Ovary (tissue), 9 donors: Measurements from ENCODE around the gene C1orf53. TPM values are rescaled to one million over a fixed set of nuclear protein-coding genes. Genes with fewer than 3 reads are reported as not detected.
A peak's percentile ranks its signal among the peaks of the same experiment; 100 is the strongest.

Experiments
- DNase-seq, 5 donors: peaks; one replicate each; pipeline ENCODE4 v3.0.0-alpha.2; 2019 to 2020
- H3K27ac ChIP-seq, 2 donors: fragments of 200-600 bp; one replicate each; pipeline versions ENCODE4 v1.5.1 to v1.8.0; 2019 to 2022
- H3K27me3 ChIP-seq: fragments of 200-600 bp; one replicate; pipeline ENCODE4 v1.8.0; 2022
- H3K36me3 ChIP-seq: fragments of 200-600 bp; sonication (generic); one replicate; pipeline ENCODE4 v1.5.1; 2019
- H3K4me1 ChIP-seq: one replicate; pipeline ENCODE4 v1.8.1; 2013; ENCODE audit warnings: mild to moderate bottlenecking, moderate library complexity; ENCODE audit not compliant: insufficient read depth
- H3K4me3 ChIP-seq: fragments of 200-600 bp; sonication (generic); one replicate; pipeline ENCODE4 v1.5.1; 2017
- H3K9me3 ChIP-seq, 2 donors: fragments of 200-600 bp in 1 of 2; sonication (generic) in 1 of 2; one replicate each; pipeline versions ENCODE4 v1.5.1 to v1.8.1; 2013 to 2019; ENCODE audit warnings: mild to moderate bottlenecking in 1 of 2, moderate library complexity in 1 of 2
- EP300 ChIP-seq: sonication (generic); formaldehyde crosslinking; IDR thresholded peaks from one replicate; pipeline ENCODE4 v1.6.1; 2017; ENCODE audit warnings: antibody characterized with exemption
- POLR2A ChIP-seq: fragments of 450-650 bp; IDR thresholded peaks from one replicate; pipeline ENCODE4 v1.6.1; 2017; ENCODE audit warnings: antibody characterized with exemption, mild to moderate bottlenecking, moderate library complexity
- WGBS, 3 donors: extraction: QIAGEN DNeasy Blood & Tissue Kit in 1 of 3; methylation state at CpG; one replicate each; pipeline versions ENCODE4 v1.1.5 to v1.1.7; 2013 to 2017; 5-methylcytosine and 5-hydroxymethylcytosine counted together
- intact Hi-C, 4 donors: fragments of 100-400 bp; cut with DNase I; formaldehyde crosslinking; loops; one replicate each; pipeline versions ENCODE4 v1.11.0 to v1.15.1; 2022 to 2023
- polyA plus RNA-seq, 2 donors: library from polyadenylated mRNA; stranded (reverse); fragments of 200-250 nt in 1 of 2; fragments of 350-450 nt in 1 of 2; fragmentation: Illumina TruSeq in 1 of 2; extraction: RNeasy Lipid Tissue Mini Kit (QIAGEN cat#74804) in 1 of 2; gene quantifications; one replicate each; pipeline ENCODE4 v1.2.3, GENCODE V29; 2013 to 2014
- total RNA-seq, 7 donors: library from RNA; depleted of rRNA in 2 of 7; stranded (reverse); fragments of >200 nt in 2 of 7; fragmentation: NEBNext Ultra II Directional in 3 of 7; extraction: Animal tissue kit (Norgen Biotek cat#: 25700) in 3 of 7; gene quantifications; one replicate each; pipeline versions ENCODE4 v1.1.0 to v1.2.4, GENCODE V29; 2016 to 2023
- TF ChIP-seq, protein P1 (sequence below), 3 donors: fragments of 450-650 bp in 2 of 3; fragments of 200-600 bp in 1 of 3; IDR thresholded peaks; one replicate each; pipeline versions ENCODE4 v1.5.1 to v1.8.0; 2016 to 2022; ENCODE audit warnings: antibody characterized with exemption in 3 of 3, mild to moderate bottlenecking in 1 of 3
- donor health status: DM: no; HTN: no; CAD: no; lungs with moderate emphysema.
- donor health status: DM: no; HTN: no; CAD: no.
- donor health status: Bipolar disorder and iron deficiency.
- donor health status: DM: yes; HTN: yes; CAD: no.
- donor health status: DM: no; HTN: no; CAD: no.
- donor health status: DM: yes; HTN: yes; CAD: no.

Gene C1orf53
- total and polyA plus RNA-seq, 9 donors: 1.9 to 7.5 (median 4.8) TPM

DNA sequence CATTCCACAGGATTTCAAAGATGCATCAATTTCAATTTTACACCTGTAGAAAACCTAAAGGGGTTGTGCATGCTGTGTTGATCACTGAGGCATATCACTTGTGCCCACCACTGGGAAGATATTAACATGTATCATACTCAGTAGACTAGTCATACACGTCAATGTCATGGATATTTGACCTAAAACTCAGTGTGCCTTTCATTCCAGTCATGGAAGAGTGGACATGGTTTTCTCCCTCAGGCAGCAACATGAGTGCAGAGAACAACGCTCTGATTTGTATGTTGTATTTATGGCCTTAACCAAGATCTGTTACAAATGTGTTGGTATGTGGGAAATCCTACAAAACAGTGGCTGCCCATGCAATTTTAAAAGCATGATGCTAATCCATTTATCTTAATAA, 6.1 kb upstream of the C1orf53 start:
- TF ChIP-seq EP300 (no peak), POLR2A (no peak)
- TF ChIP-seq, protein P1, sequence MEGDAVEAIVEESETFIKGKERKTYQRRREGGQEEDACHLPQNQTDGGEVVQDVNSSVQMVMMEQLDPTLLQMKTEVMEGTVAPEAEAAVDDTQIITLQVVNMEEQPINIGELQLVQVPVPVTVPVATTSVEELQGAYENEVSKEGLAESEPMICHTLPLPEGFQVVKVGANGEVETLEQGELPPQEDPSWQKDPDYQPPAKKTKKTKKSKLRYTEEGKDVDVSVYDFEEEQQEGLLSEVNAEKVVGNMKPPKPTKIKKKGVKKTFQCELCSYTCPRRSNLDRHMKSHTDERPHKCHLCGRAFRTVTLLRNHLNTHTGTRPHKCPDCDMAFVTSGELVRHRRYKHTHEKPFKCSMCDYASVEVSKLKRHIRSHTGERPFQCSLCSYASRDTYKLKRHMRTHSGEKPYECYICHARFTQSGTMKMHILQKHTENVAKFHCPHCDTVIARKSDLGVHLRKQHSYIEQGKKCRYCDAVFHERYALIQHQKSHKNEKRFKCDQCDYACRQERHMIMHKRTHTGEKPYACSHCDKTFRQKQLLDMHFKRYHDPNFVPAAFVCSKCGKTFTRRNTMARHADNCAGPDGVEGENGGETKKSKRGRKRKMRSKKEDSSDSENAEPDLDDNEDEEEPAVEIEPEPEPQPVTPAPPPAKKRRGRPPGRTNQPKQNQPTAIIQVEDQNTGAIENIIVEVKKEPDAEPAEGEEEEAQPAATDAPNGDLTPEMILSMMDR (IDR thresholded peaks at IDR 0.05): no peak
- H3K27ac ChIP-seq: no peak overlapping the region
- no peak overlapping the region for H3K4me3 ChIP-seq
- no peaks in the 10 kb centered on the region for H3K4me1 ChIP-seq
- no peaks in the 10 kb centered on the region for H3K27me3 ChIP-seq
- intact Hi-C loops: no loop called here
- DNase-seq: no peak
- WGBS, 3 donors: 80 to 86% (median 84%) methylated on average over 2 of the region's 2 CpGs
- H3K9me3 ChIP-seq: no peaks in the 10 kb centered on the region
- no peaks in the 10 kb centered on the region for H3K36me3 ChIP-seq

DNA sequence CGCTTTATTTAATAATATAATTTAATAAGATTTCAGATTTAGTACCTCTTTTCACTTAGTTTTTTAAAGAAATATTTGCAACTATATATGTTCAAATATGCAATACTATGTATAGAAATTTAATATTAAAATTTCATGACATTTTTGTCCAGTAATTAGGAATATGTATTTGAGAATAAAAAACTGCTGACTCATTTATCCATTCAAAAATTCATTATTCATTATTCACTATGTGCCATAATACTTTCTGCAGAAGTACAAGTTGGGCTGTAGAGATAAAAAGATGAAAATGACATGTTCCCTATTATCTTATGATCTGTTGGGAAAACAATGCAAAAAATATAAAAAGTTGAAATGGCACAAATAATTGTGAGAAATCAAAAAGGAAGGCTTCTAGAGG, 3.4 kb upstream of the C1orf53 start:
- peaks cover 2% of the 10 kb centered on the region for H3K4me1 ChIP-seq
- H3K27me3 ChIP-seq: no peaks in the 10 kb centered on the region
- H3K9me3 ChIP-seq: no peaks in the 10 kb centered on the region
- WGBS, 3 donors: 89 to 96% (median 96%) methylated on average over 1 of the region's 1 CpG
- H3K4me3 ChIP-seq: no peak overlapping the region
- intact Hi-C loops: no loop called here
- no peaks in the 10 kb centered on the region for H3K36me3 ChIP-seq
- DNase-seq: no peak
- TF ChIP-seq EP300: no peak
- TF ChIP-seq, protein P1 (IDR thresholded peaks at IDR 0.05): no peak
- no peak for TF ChIP-seq POLR2A
- H3K27ac ChIP-seq: no peak overlapping the region

- Histone ChIP-seq H3K36me3 (no peaks in the 10 kb centered on the region), H3K27me3 (no peaks in the 10 kb centered on the region), H3K9me3 (no peaks in the 10 kb centered on the region), H3K27ac (peak overlapping the region; percentile 55 to 84), H3K4me1 (peaks cover 2% of the 10 kb centered on the region), H3K4me3 (peak overlapping the region; percentile 85)
- 11 to 15% (median 14%) methylated on average over 6 of the region's 6 CpGs for WGBS, 3 donors
- no peak for DNase-seq
- intact Hi-C loops: no loop called here
- TF ChIP-seq POLR2A (no peak), EP300 (no peak)
- TF ChIP-seq, protein P1 (IDR thresholded peaks at IDR 0.05): no peak
These were observed 338 bp upstream of the C1orf53 start for GRCh38 chr1:197902131-197902453.

- intact Hi-C loops: no loop called here
- Histone ChIP-seq H3K27ac (peak overlapping the region in 1 of 2 donors; percentile 84), H3K36me3 (no peaks in the 10 kb centered on the region), H3K9me3 (no peaks in the 10 kb centered on the region), H3K27me3 (no peaks in the 10 kb centered on the region), H3K4me1 (peaks cover 2% of the 10 kb centered on the region), H3K4me3 (peak overlapping the region; percentile 85)
- no peak for TF ChIP-seq POLR2A
- WGBS, 3 donors: 7 to 13% (median 11%) methylated on average over 3 of the region's 3 CpGs
- DNase-seq: no peak
These were observed 725 bp downstream of the C1orf53 start for GRCh38 chr1:197903196-197903514.

GRCh38 chr1:197904126-197904787, 1.8 kb downstream of the C1orf53 start:
- H3K36me3 ChIP-seq: no peaks in the 10 kb centered on the region
- TF ChIP-seq, protein P1 (IDR thresholded peaks at IDR 0.05): no peak
- no peak for TF ChIP-seq EP300
- no peak for TF ChIP-seq POLR2A
- DNase-seq: no peak
- no peaks in the 10 kb centered on the region for H3K27me3 ChIP-seq
- no peak overlapping the region for H3K27ac ChIP-seq
- no peaks in the 10 kb centered on the region for H3K9me3 ChIP-seq
- no peak overlapping the region for H3K4me3 ChIP-seq
- H3K4me1 ChIP-seq: peaks cover 2% of the 10 kb centered on the region
- 81 to 87% (median 82%) methylated on average over 11 of the region's 11 CpGs for WGBS, 3 donors
- intact Hi-C loops: no loop called here
